ENCODE results near the gene CLK4.

DNA sequence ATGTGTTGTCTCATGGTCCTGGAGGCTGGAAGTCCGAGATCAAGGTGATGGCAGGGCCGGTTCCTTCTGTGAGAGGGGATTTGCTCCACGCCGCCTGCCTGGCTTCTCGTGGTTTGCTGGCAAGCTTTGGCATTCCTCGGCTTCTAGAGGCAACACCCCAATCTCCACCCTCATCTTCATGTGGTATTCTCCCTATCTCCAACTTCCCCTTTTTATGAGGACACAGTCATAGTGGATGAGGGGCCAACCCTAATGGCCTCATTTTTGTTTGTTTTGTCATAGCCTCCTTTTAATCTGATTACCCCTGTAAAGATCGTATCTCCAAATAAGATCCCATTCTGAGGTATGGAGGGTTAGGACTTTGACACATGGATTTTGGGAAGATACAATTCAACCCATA, 41.7 kb upstream of the CLK4 start:
- TF ChIP-seq, protein P1, sequence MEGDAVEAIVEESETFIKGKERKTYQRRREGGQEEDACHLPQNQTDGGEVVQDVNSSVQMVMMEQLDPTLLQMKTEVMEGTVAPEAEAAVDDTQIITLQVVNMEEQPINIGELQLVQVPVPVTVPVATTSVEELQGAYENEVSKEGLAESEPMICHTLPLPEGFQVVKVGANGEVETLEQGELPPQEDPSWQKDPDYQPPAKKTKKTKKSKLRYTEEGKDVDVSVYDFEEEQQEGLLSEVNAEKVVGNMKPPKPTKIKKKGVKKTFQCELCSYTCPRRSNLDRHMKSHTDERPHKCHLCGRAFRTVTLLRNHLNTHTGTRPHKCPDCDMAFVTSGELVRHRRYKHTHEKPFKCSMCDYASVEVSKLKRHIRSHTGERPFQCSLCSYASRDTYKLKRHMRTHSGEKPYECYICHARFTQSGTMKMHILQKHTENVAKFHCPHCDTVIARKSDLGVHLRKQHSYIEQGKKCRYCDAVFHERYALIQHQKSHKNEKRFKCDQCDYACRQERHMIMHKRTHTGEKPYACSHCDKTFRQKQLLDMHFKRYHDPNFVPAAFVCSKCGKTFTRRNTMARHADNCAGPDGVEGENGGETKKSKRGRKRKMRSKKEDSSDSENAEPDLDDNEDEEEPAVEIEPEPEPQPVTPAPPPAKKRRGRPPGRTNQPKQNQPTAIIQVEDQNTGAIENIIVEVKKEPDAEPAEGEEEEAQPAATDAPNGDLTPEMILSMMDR (conservative IDR thresholded peaks at IDR 0.05; ENCODE audit: low read depth, low read length) = no peak
- TF ChIP-seq EZH2 (IDR thresholded peaks at IDR 0.05; ENCODE audit: low read length, unreplicated experiment) (no peak), EZH2phosphoT487 (IDR thresholded peaks at IDR 0.05; ENCODE audit: borderline replicate concordance, low read length) (no peak)
